Breast epithelium (tissue), 4 donors: ENCODE measurements around the gene ADAMTS2. TPM values are rescaled to one million over a fixed set of nuclear protein-coding genes. Genes with fewer than 3 reads are reported as not detected.

Experiments used
- DNase-seq, 2 donors: peaks; one replicate each; pipeline ENCODE4 v3.0.0-alpha.2; 2019; ENCODE audit warnings: low spot score in 2 of 2
- H3K27ac ChIP-seq, 2 donors: fragments of 200-600 bp; sonication (generic) in 1 of 2; one replicate each; pipeline ENCODE4 v1.5.1; 2016 to 2019; ENCODE audit warnings: mild to moderate bottlenecking in 1 of 2
- H3K27me3 ChIP-seq, 2 donors: fragments of 200-600 bp; sonication (generic) in 1 of 2; one replicate each; pipeline versions ENCODE4 v1.5.1 to v1.6.0; 2017 to 2019; ENCODE audit warnings: control low read depth in 1 of 2, mild to moderate bottlenecking in 1 of 2
- H3K36me3 ChIP-seq: fragments of 200-600 bp; one replicate; pipeline ENCODE4 v1.5.1; 2019
- H3K4me1 ChIP-seq, 2 donors: fragments of 200-600 bp; sonication (generic); one replicate each; pipeline ENCODE4 v1.5.1; 2016 to 2019; ENCODE audit warnings: control low read depth in 1 of 2
- H3K4me3 ChIP-seq, 3 donors: fragments of 200-600 bp; sonication (generic); 1 replicate in 2 of 3; 2 replicates in 1 of 3; pipeline ENCODE4 v1.5.1; 2016 to 2019; ENCODE audit warnings: mild to moderate bottlenecking in 3 of 3, moderate library complexity in 2 of 3
- H3K9me3 ChIP-seq, 2 donors: fragments of 200-600 bp; sonication (generic) in 1 of 2; one replicate each; pipeline ENCODE4 v1.5.1; 2016 to 2019; ENCODE audit warnings: control low read depth in 1 of 2
- POLR2A ChIP-seq: fragments of 450-650 bp; IDR thresholded peaks from one replicate; pipeline ENCODE4 v1.6.1; 2016; ENCODE audit warnings: antibody characterized with exemption, mild to moderate bottlenecking, moderate library complexity
- POLR2AphosphoS5 ChIP-seq, 3 donors: sonication (generic); formaldehyde crosslinking; IDR thresholded peaks; one replicate each; pipeline ENCODE4 v1.6.1; 2017; ENCODE audit warnings: antibody characterized with exemption in 3 of 3
- intact Hi-C: fragments of 100-400 bp; cut with DNase I; formaldehyde crosslinking; loops from one replicate; pipeline ENCODE4 v1.15.1; 2023; ENCODE audit warnings: low total_unique reads
- total RNA-seq, 3 donors: library from RNA; depleted of rRNA; stranded (reverse); fragments of >200 nt; gene quantifications; one replicate each; pipeline ENCODE4 v1.1.0, GENCODE V29; 2016
- TF ChIP-seq, protein P1 (sequence below), 3 donors: fragments of 450-650 bp; IDR thresholded peaks; one replicate each; pipeline ENCODE4 v1.5.1; 2016 to 2017; ENCODE audit warnings: antibody characterized with exemption in 3 of 3, mild to moderate bottlenecking in 3 of 3, moderate library complexity in 3 of 3

The ADAMTS2 gene
- total RNA-seq, 3 donors from 2014 or later, result 11.3 to 51.8 (median 19.7) TPM

DNA sequence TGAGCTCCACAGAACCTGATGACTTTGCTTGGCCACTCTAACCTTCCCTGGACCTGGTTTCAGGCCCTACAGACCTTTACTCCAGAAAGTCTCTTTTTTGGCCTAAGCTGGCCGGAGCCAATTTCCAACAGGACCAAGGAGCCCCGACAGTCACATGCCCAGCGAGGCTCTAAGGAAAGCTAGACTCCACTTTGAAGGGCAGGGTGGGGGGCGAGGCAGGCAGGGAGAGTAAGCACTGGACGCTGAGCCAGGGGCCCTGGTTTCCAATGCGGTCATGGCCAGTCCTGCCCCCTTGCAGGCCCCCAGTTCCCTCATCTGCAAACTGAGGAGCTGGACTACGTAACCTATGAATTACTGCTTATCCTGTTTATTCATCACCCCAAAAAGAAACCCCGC is 65.2 kb downstream of the ADAMTS2 start:
- no peaks in the 10 kb centered on the region for H3K9me3 ChIP-seq
- no peak overlapping the region for H3K4me3 ChIP-seq
- H3K27ac ChIP-seq, result peak overlapping the region in 1 of 2 donors; percentile 63
- H3K27me3 ChIP-seq, result no peaks in the 10 kb centered on the region
- H3K4me1 ChIP-seq, result peaks cover 0 to 12% of the 10 kb centered on the region in 2 donors
- intact Hi-C loops, result no loop called here
- TF ChIP-seq POLR2A (no peak), POLR2AphosphoS5 (IDR thresholded peaks at IDR 0.05) (no peak)
- TF ChIP-seq, protein P1, sequence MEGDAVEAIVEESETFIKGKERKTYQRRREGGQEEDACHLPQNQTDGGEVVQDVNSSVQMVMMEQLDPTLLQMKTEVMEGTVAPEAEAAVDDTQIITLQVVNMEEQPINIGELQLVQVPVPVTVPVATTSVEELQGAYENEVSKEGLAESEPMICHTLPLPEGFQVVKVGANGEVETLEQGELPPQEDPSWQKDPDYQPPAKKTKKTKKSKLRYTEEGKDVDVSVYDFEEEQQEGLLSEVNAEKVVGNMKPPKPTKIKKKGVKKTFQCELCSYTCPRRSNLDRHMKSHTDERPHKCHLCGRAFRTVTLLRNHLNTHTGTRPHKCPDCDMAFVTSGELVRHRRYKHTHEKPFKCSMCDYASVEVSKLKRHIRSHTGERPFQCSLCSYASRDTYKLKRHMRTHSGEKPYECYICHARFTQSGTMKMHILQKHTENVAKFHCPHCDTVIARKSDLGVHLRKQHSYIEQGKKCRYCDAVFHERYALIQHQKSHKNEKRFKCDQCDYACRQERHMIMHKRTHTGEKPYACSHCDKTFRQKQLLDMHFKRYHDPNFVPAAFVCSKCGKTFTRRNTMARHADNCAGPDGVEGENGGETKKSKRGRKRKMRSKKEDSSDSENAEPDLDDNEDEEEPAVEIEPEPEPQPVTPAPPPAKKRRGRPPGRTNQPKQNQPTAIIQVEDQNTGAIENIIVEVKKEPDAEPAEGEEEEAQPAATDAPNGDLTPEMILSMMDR (IDR thresholded peaks at IDR 0.05), result no peak
- no peak for DNase-seq
- no peaks in the 10 kb centered on the region for H3K36me3 ChIP-seq

DNA sequence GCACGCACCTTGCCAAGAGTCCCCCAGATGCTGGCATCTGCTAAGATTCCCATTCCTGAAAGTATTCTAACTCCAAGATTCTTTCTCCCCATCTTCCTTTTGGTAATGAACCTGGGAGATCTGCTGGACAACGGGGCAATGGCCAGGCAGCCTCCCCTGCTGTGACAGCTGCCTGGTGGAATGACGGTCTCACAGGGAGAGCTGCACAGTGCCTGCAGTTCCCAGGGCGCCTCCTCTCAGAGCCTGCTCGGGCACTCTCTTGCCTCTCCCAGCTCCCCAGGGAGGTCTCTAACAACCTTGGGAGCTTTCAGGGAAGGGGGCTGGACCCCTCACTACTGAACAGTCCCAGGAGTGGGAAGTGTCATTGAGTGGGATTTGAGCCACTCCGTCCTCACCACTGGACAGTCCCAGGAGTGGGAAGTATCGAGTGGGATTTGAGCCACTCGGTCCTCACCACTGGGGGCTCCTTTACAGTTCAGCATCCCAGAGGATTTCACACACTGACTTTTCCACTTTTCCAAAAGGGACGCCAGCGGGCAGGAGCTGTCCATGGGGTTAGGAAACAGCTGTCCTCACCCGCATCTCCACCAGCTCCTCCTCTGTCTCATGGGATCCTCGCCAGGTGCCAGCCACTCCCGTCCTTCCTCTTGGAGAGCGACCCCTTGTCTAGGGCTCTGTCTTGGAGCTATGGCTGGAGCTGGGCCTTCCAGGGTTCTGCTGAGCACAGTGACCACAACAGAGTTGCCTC is 65.7 kb downstream of the ADAMTS2 start:
- no peak for DNase-seq
- Histone ChIP-seq H3K27ac (peak overlapping the region in 1 of 2 donors; percentile 63), H3K4me1 (peaks cover 0 to 16% of the 10 kb centered on the region in 2 donors), H3K4me3 (no peak overlapping the region), H3K27me3 (no peaks in the 10 kb centered on the region), H3K36me3 (no peaks in the 10 kb centered on the region), H3K9me3 (no peaks in the 10 kb centered on the region)
- TF ChIP-seq POLR2AphosphoS5 (IDR thresholded peaks at IDR 0.05) (no peak), POLR2A (no peak)
- TF ChIP-seq, protein P1 (IDR thresholded peaks at IDR 0.05), result no peak
- intact Hi-C loops, result no loop called here

DNA sequence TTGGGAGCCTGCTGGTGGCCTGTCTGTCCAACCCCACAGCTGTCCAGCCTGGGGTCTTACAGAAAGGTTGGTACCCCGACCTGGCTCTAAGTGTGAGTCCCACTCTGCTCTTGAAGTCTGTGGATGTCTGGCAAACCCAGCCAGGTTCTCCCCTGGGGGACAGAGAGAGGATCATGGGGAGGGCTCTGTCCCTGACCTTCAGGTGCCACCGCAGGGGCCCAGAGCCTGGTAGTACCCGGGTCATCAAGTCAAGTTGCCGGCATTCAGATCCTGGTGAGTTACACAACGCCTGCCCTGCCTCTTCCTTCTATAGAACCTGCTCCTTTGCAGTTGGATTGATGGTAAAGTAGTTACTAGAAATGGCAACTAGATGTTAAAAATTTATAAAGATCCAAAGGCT is 66.7 kb downstream of the ADAMTS2 start:
- Histone ChIP-seq H3K4me3 (no peak overlapping the region), H3K4me1 (peaks cover 0 to 16% of the 10 kb centered on the region in 2 donors), H3K27me3 (no peaks in the 10 kb centered on the region), H3K9me3 (no peaks in the 10 kb centered on the region), H3K27ac (peak overlapping the region; percentile 54 to 63), H3K36me3 (no peaks in the 10 kb centered on the region)
- intact Hi-C loops, result no loop called here
- DNase-seq, result no peak
- no peak for TF ChIP-seq POLR2A
- TF ChIP-seq, protein P1 (IDR thresholded peaks at IDR 0.05), result no peak
- TF ChIP-seq POLR2AphosphoS5 (IDR thresholded peaks at IDR 0.05), result no peak

DNA sequence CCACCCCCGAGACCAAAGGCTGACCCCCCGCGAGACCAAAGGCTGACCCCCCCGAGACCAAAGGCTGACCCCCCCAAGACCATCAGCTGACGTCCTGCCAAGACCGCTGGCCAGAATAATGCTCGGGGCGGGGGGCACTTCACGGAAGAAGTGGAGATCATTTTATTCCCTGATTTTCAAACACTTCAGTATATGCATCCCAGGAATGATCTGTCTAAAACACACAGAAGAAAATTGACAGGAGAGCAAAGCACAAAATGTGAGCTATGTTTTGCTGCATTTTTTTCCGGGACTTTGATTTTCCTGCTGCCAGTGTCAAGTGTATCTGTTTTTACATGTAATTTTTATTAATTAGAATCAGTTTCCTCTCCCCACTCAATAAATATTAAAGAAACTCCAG is 67.1 kb downstream of the ADAMTS2 start:
- no peak for TF ChIP-seq POLR2AphosphoS5 (IDR thresholded peaks at IDR 0.05)
- TF ChIP-seq, protein P1 (IDR thresholded peaks at IDR 0.05), result no peak
- TF ChIP-seq POLR2A, result no peak
- Histone ChIP-seq H3K27ac (peak overlapping the region; percentile 48 to 54), H3K36me3 (no peaks in the 10 kb centered on the region), H3K9me3 (no peaks in the 10 kb centered on the region), H3K27me3 (no peaks in the 10 kb centered on the region), H3K4me1 (peaks cover 0 to 16% of the 10 kb centered on the region in 2 donors), H3K4me3 (no peak overlapping the region)
- DNase-seq, result no peak
- intact Hi-C loops, result no loop called here

DNA sequence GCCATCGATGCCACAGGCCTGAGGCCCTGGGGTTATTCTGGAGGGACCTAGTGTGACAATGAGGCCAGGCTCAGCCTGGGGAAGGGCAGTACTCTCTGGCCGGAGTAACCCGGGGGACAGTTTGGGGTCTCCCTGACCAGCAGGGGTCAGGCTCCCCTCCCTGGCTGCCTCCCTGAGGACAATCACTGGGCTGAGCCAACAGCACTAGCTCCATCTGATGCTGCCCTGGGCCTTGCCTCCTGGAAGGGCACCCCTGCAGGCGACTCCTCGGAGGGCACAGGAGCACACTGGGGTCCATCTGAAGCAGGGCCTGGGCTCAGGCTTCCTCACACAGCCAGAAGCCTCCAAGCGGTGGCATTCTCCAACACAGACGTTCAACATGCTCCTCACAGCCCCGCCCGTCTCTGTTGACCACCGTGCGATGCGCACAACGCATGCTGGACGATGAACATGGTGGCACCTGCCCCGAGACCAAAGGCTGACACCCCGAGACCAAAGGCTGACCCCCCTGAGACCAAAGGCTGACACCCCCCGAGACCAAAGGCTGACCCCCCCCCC is 68.3 kb downstream of the ADAMTS2 start:
- TF ChIP-seq POLR2AphosphoS5 (IDR thresholded peaks at IDR 0.05) (no peak), POLR2A (no peak)
- TF ChIP-seq, protein P1 (IDR thresholded peaks at IDR 0.05), result no peak
- no peaks in the 10 kb centered on the region for H3K36me3 ChIP-seq
- no peak overlapping the region for H3K4me3 ChIP-seq
- H3K27me3 ChIP-seq, result no peaks in the 10 kb centered on the region
- intact Hi-C loops, result no loop called here
- DNase-seq, result no peak
- no peaks in the 10 kb centered on the region for H3K9me3 ChIP-seq
- peak overlapping the region; percentile 89 to 97 for H3K27ac ChIP-seq
- peaks cover 0 to 23% of the 10 kb centered on the region in 2 donors for H3K4me1 ChIP-seq
